HCT116 (cell line): ENCODE measurements around the gene GBE1. TPM values are rescaled to one million over a fixed set of nuclear protein-coding genes. Genes with fewer than 3 reads are reported as not detected.

Experiments
- ATAC-seq: fragments of 200-7000 bp; cut with Tn5 transposase; 2 replicates; pipeline ENCODE4 v1.9.1; 2020; ENCODE audit warnings: mild to moderate bottlenecking, moderate library complexity
- BruUV-seq: library from RNA; stranded (reverse); fragments of 400-500 nt; replicated peaks from 2 replicates; lab custom pipeline; 2021; lab: Mats Ljungman, UMichigan
- CTCF ChIA-PET: fragments of 300-600 bp; sonication (Branson Sonifier 250); formaldehyde crosslinking; loops from one replicate; lab custom pipeline; 2021; ENCODE audit warnings: antibody characterized with exemption; lab: Charles Lee
- POLR2A ChIA-PET: fragments of 300-600, 350-600 bp; sonication (Branson Sonifier 250); formaldehyde crosslinking; loops from one replicate; lab custom pipeline; 2021; ENCODE audit warnings: antibody characterized with exemption; lab: Charles Lee
- RAD21 ChIA-PET, 2 experiments: fragments of 300-600 bp; sonication (Branson Sonifier 250); formaldehyde crosslinking; loops; one replicate each; lab custom pipeline; 2023; ENCODE audit warnings: low total read pairs in 2 of 2; ENCODE audit not compliant: uncharacterized antibody in 2 of 2, unreplicated experiment in 2 of 2, low non-redundant PET in 1 of 2; lab: Charles Lee
- DNase-seq: peaks from one replicate; pipeline ENCODE4 v3.0.0-alpha.2; 2010; ENCODE audit warnings: low read depth, low spot score
- H2AFZ ChIP-seq: fragments of 200-600 bp; shearing (Covaris generic), sonication (generic); 2 replicates; pipeline ENCODE4 v1.6.1; 2017; ENCODE audit warnings: low read depth, mixed run types, mixed read lengths, antibody characterized with exemption, low read length; ENCODE audit not compliant: poor library complexity, severe bottlenecking
- H3K27ac ChIP-seq: 2 replicates; pipeline ENCODE4 v1.5.1; 2012; ENCODE audit warnings: low read depth, low read length
- H3K27me3 ChIP-seq: fragments of 200-600 bp; sonication (generic); 2 replicates; pipeline ENCODE4 v1.6.1; 2016; ENCODE audit warnings: mixed run types, low read length, mixed read lengths; ENCODE audit not compliant: insufficient read depth
- H3K36me3 ChIP-seq, 2 experiments: fragments of 200-500 bp in 1 of 2; fragments of 200-600 bp in 1 of 2; sonication (Bioruptor generic) in 1 of 2; sonication (generic) in 1 of 2; 2 replicates each; pipeline versions ENCODE4 v1.5.1 to v1.6.1; 2014 to 2016; ENCODE audit warnings: low read length in 2 of 2, inconsistent platforms in 1 of 2, mixed read lengths in 1 of 2, mixed run types in 1 of 2; ENCODE audit not compliant: insufficient read depth in 2 of 2, control insufficient read depth in 1 of 2
- H3K4me1 ChIP-seq, 2 experiments: fragments of 200-600 bp in 1 of 2; sonication (generic) in 1 of 2; 2 replicates each; pipeline versions ENCODE4 v1.5.1 to v1.6.1; 2012 to 2017; ENCODE audit warnings: low read length in 2 of 2, inconsistent platforms in 1 of 2, mild to moderate bottlenecking in 1 of 2, mixed read lengths in 1 of 2, mixed run types in 1 of 2, moderate library complexity in 1 of 2; ENCODE audit not compliant: insufficient read depth in 2 of 2, control insufficient read depth in 1 of 2
- H3K4me2 ChIP-seq: fragments of 200-600 bp; sonication (generic); 2 replicates; pipeline ENCODE4 v1.6.1; 2017; ENCODE audit warnings: mixed run types, low read length, mixed read lengths
- H3K4me3 ChIP-seq, 2 experiments: fragments of 200-600 bp in 1 of 2; sonication (generic) in 1 of 2; replicated peaks in 1 of 2; 2 replicates each; pipeline ENCODE4 v1.5.1; 2011 to 2016; ENCODE audit warnings: low read length in 2 of 2, control low read depth in 1 of 2, low read depth in 1 of 2, mild to moderate bottlenecking in 1 of 2, mixed read lengths in 1 of 2, mixed run types in 1 of 2
- H3K79me2 ChIP-seq: fragments of 200-600 bp; sonication (generic); 2 replicates; pipeline ENCODE4 v1.6.1; 2017; ENCODE audit warnings: mild to moderate bottlenecking, mixed run types, low read length, moderate library complexity, mixed read lengths; ENCODE audit not compliant: insufficient read depth
- H3K9ac ChIP-seq: fragments of 200-600 bp; sonication (generic); 2 replicates; pipeline ENCODE4 v1.6.1; 2016; ENCODE audit warnings: low read length, mixed read lengths
- H3K9me2 ChIP-seq: fragments of 200-600 bp; sonication (generic), shearing (Covaris generic); 2 replicates; pipeline ENCODE4 v1.6.1; 2017; ENCODE audit warnings: mixed run types, mild to moderate bottlenecking, moderate library complexity; ENCODE audit not compliant: insufficient read depth
- H3K9me3 ChIP-seq, 2 experiments: fragments of 200-500 bp in 1 of 2; fragments of 200-600 bp in 1 of 2; sonication (Bioruptor generic) in 1 of 2; sonication (generic) in 1 of 2; 2 replicates each; pipeline ENCODE4 v1.6.1; 2014 to 2017; ENCODE audit warnings: low read length in 2 of 2, mixed read lengths in 2 of 2, inconsistent platforms in 1 of 2, low read depth in 1 of 2, mild to moderate bottlenecking in 1 of 2, mixed run types in 1 of 2, moderate library complexity in 1 of 2; ENCODE audit not compliant: control insufficient read depth in 1 of 2, insufficient read depth in 1 of 2
- H4K20me1 ChIP-seq: fragments of 200-600 bp; sonication (generic), shearing (Covaris generic); 2 replicates; pipeline ENCODE4 v1.6.1; 2017; ENCODE audit warnings: mixed run types, mild to moderate bottlenecking, moderate library complexity; ENCODE audit not compliant: insufficient read depth
- CBX3 ChIP-seq: IDR thresholded peaks from 2 replicates; pipeline ENCODE4 v1.6.1; 2012; ENCODE audit warnings: low read depth
- EGR1 ChIP-seq: IDR thresholded peaks from 2 replicates; pipeline ENCODE4 v1.6.1; 2012; ENCODE audit warnings: low read depth
- FOSL1 ChIP-seq: IDR thresholded peaks from 2 replicates; pipeline ENCODE4 v1.6.1; 2012; ENCODE audit warnings: low read depth
- JUND ChIP-seq: IDR thresholded peaks from 2 replicates; pipeline ENCODE4 v1.6.1; 2012
- MAX ChIP-seq: IDR thresholded peaks from 2 replicates; pipeline ENCODE4 v1.6.1; 2012
- POLR2A ChIP-seq: IDR thresholded peaks from 2 replicates; pipeline ENCODE4 v1.7.0; 2011; ENCODE audit warnings: borderline replicate concordance; ENCODE audit not compliant: insufficient read depth, insufficient read length; ENCODE audit errors: extremely low read depth
- RAD21 ChIP-seq: IDR thresholded peaks from 2 replicates; pipeline ENCODE4 v1.6.1; 2012; ENCODE audit warnings: low read depth, mild to moderate bottlenecking
- SRF ChIP-seq: IDR thresholded peaks from 2 replicates; pipeline ENCODE4 v1.6.1; 2012; ENCODE audit warnings: low read depth
- YY1 ChIP-seq: IDR thresholded peaks from 2 replicates; pipeline ENCODE4 v1.6.1; 2011; ENCODE audit warnings: low read length, low read depth, moderate library complexity, mild to moderate bottlenecking; ENCODE audit not compliant: insufficient replicate concordance; ENCODE audit errors: extremely low read depth
- ZNF274 ChIP-seq: fragments of 200-500 bp; sonication (Bioruptor generic); IDR thresholded peaks from 2 replicates; pipeline ENCODE4 v1.6.1; 2014; ENCODE audit warnings: mild to moderate bottlenecking, low read depth, low read length, inconsistent platforms
- intact Hi-C: fragments of 100-400 bp; cut with micrococcal nuclease; formaldehyde crosslinking; loops from 2 replicates; pipeline ENCODE4 v1.10.0; 2022
- total RNA-seq: library from RNA; stranded (reverse); gene quantifications from one replicate; pipeline ENCODE4 v1.2.1, GENCODE V29; 2021; ENCODE audit not compliant: unreplicated experiment
- TF ChIP-seq, protein P1 (sequence below), 3 experiments: fragments of 200-600 bp in 1 of 3; sonication (generic) in 1 of 3; IDR thresholded peaks in 2 of 3; conservative IDR thresholded peaks in 1 of 3; 2 replicates each; pipeline ENCODE4 v1.5.1; 2012 to 2017; ENCODE audit warnings: low read depth in 2 of 3, low read length in 2 of 3, antibody characterized with exemption in 1 of 3, borderline replicate concordance in 1 of 3, control low read depth in 1 of 3, mild to moderate bottlenecking in 1 of 3, mixed read lengths in 1 of 3, mixed run types in 1 of 3, moderate library complexity in 1 of 3; ENCODE audit not compliant: insufficient read depth in 1 of 3
- TF ChIP-seq, protein P2 (sequence below): IDR thresholded peaks from 2 replicates; pipeline ENCODE4 v1.6.1; 2011; ENCODE audit warnings: mild to moderate bottlenecking, low read length, moderate library complexity; ENCODE audit not compliant: insufficient replicate concordance; ENCODE audit errors: extremely low read depth
- TF ChIP-seq, protein P3 (sequence below): IDR thresholded peaks from 2 replicates; pipeline ENCODE4 v1.6.1; 2012

The GBE1 gene
- total RNA-seq, 1 experiment from 2014 or later, result 27.7 TPM

DNA sequence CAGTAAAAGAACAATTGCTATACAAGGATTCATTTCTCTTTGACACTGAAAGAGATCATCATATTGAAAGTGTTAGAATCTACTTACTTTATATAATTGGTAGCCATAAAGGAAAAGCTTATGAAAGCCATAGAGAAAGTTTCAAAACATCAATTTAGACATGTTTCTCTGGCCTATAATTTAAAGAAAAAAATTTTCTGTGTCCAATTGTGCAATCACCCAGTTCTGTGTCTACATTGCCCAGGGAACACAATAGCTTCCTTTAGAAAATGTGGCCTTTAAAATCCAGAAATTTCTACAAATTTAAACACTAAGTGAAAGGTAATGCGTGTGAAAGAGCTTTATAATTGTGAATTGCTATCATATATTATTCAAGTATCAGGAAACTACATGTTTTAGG lies 259.2 kb downstream of the GBE1 start:
- H3K9me3 ChIP-seq, result no peaks in the 10 kb centered on the region
- no peaks in the 10 kb centered on the region for H3K36me3 ChIP-seq
- H3K27me3 ChIP-seq, result no peaks in the 10 kb centered on the region
- no peak overlapping the region for H3K9ac ChIP-seq
- CTCF ChIA-PET, result no interaction called here
- H3K4me1 ChIP-seq, result no peaks in the 10 kb centered on the region
- intact Hi-C loops, result no loop called here
- no peak for DNase-seq
- TF ChIP-seq SRF (no peak), YY1 (no peak), CBX3 (no peak), EGR1 (no peak), RAD21 (no peak), JUND (no peak), FOSL1 (no peak), POLR2A (no peak), ZNF274 (no peak), MAX (no peak)
- TF ChIP-seq, protein P1, sequence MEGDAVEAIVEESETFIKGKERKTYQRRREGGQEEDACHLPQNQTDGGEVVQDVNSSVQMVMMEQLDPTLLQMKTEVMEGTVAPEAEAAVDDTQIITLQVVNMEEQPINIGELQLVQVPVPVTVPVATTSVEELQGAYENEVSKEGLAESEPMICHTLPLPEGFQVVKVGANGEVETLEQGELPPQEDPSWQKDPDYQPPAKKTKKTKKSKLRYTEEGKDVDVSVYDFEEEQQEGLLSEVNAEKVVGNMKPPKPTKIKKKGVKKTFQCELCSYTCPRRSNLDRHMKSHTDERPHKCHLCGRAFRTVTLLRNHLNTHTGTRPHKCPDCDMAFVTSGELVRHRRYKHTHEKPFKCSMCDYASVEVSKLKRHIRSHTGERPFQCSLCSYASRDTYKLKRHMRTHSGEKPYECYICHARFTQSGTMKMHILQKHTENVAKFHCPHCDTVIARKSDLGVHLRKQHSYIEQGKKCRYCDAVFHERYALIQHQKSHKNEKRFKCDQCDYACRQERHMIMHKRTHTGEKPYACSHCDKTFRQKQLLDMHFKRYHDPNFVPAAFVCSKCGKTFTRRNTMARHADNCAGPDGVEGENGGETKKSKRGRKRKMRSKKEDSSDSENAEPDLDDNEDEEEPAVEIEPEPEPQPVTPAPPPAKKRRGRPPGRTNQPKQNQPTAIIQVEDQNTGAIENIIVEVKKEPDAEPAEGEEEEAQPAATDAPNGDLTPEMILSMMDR (IDR thresholded peaks at IDR 0.05 in 2 of 3, conservative IDR thresholded peaks at IDR 0.05 in 1 of 3; ENCODE audit: borderline replicate concordance in 1 of 3, insufficient read depth in 1 of 3, low read depth in 2 of 3, low read length in 2 of 3), result no peak
- TF ChIP-seq, protein P2, sequence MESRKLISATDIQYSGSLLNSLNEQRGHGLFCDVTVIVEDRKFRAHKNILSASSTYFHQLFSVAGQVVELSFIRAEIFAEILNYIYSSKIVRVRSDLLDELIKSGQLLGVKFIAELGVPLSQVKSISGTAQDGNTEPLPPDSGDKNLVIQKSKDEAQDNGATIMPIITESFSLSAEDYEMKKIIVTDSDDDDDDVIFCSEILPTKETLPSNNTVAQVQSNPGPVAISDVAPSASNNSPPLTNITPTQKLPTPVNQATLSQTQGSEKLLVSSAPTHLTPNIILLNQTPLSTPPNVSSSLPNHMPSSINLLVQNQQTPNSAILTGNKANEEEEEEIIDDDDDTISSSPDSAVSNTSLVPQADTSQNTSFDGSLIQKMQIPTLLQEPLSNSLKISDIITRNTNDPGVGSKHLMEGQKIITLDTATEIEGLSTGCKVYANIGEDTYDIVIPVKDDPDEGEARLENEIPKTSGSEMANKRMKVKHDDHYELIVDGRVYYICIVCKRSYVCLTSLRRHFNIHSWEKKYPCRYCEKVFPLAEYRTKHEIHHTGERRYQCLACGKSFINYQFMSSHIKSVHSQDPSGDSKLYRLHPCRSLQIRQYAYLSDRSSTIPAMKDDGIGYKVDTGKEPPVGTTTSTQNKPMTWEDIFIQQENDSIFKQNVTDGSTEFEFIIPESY, result no peak
- TF ChIP-seq, protein P3, sequence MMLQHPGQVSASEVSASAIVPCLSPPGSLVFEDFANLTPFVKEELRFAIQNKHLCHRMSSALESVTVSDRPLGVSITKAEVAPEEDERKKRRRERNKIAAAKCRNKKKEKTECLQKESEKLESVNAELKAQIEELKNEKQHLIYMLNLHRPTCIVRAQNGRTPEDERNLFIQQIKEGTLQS, result no peak
- TF ChIP-seq, all 23 proteins: peak for 0
- no peak overlapping the region for H3K27ac ChIP-seq
- BruUV-seq, result no TSS peak
- H2AFZ ChIP-seq, result no peak overlapping the region
- H3K79me2 ChIP-seq, result no peaks in the 10 kb centered on the region
- H3K4me2 ChIP-seq, result no peak overlapping the region
- ChIA-PET POLR2A (no interaction called here), RAD21 (no interaction called here)
- no peaks in the 10 kb centered on the region for H4K20me1 ChIP-seq
- H3K9me2 ChIP-seq, result no peaks in the 10 kb centered on the region
- ATAC-seq, result no peak
- no peak overlapping the region for H3K4me3 ChIP-seq
